KOPT-K1 (cell line): Measurements from ENCODE around the gene CRB1.

Source experiments
- H3K27ac ChIP-seq: fragments of 200-600 bp; sonication (generic); 2 replicates; pipeline ENCODE4 v1.5.1; 2016; ENCODE audit warnings: antibody characterized with exemption, mild to moderate bottlenecking, low read depth, low read length; ENCODE audit not compliant: poor library complexity, severe bottlenecking
- H3K36me3 ChIP-seq: fragments of 200-600 bp; sonication (generic); 2 replicates; pipeline ENCODE4 v1.5.1; 2017; ENCODE audit warnings: antibody characterized with exemption, mild to moderate bottlenecking, low read length, moderate library complexity; ENCODE audit not compliant: insufficient read depth
- H3K9me3 ChIP-seq: fragments of 200-600 bp; sonication (generic); 2 replicates; pipeline ENCODE4 v1.5.1; 2017; ENCODE audit warnings: antibody characterized with exemption, low read length, mild to moderate bottlenecking; ENCODE audit not compliant: insufficient read depth, poor library complexity, severe bottlenecking

The CRB1 gene

GRCh38 chr1:197277166-197277565 is 9.1 kb downstream of the CRB1 start:
- Histone ChIP-seq H3K27ac (no peak overlapping the region), H3K9me3 (no peaks in the 10 kb centered on the region), H3K36me3 (no peaks in the 10 kb centered on the region)

- Histone ChIP-seq H3K9me3 (no peaks in the 10 kb centered on the region), H3K36me3 (no peaks in the 10 kb centered on the region), H3K27ac (no peak overlapping the region)
These were observed 16.3 kb downstream of the CRB1 start for GRCh38 chr1:197284325-197284724.

- Histone ChIP-seq H3K9me3 (no peaks in the 10 kb centered on the region), H3K36me3 (no peaks in the 10 kb centered on the region), H3K27ac (no peak overlapping the region)
These were observed 16.9 kb downstream of the CRB1 start for GRCh38 chr1:197284966-197285365.

GRCh38 chr1:197285526-197286205 is 17.6 kb downstream of the CRB1 start:
- no peaks in the 10 kb centered on the region for H3K36me3 ChIP-seq
- H3K9me3 ChIP-seq: no peaks in the 10 kb centered on the region
- H3K27ac ChIP-seq: no peak overlapping the region

- no peaks in the 10 kb centered on the region for H3K9me3 ChIP-seq
- peak overlapping the region; percentile 47 for H3K27ac ChIP-seq
- no peaks in the 10 kb centered on the region for H3K36me3 ChIP-seq
These were observed 18.6 kb downstream of the CRB1 start for GRCh38 chr1:197286634-197287033.

GRCh38 chr1:197287863-197288262 is 19.8 kb downstream of the CRB1 start:
- Histone ChIP-seq H3K36me3 (no peaks in the 10 kb centered on the region), H3K9me3 (no peaks in the 10 kb centered on the region), H3K27ac (peak overlapping the region; percentile 47)

GRCh38 chr1:197302775-197303174 is 34.7 kb downstream of the CRB1 start:
- H3K27ac ChIP-seq: no peak overlapping the region
- no peaks in the 10 kb centered on the region for H3K9me3 ChIP-seq
- H3K36me3 ChIP-seq: no peaks in the 10 kb centered on the region

- Histone ChIP-seq H3K36me3 (no peaks in the 10 kb centered on the region), H3K27ac (no peak overlapping the region), H3K9me3 (no peaks in the 10 kb centered on the region)
These were observed 35.4 kb downstream of the CRB1 start for GRCh38 chr1:197303463-197303862.

- H3K36me3 ChIP-seq: no peaks in the 10 kb centered on the region
- H3K27ac ChIP-seq: no peak overlapping the region
- no peaks in the 10 kb centered on the region for H3K9me3 ChIP-seq
These were observed 36.7 kb downstream of the CRB1 start for GRCh38 chr1:197304638-197305200.

- Histone ChIP-seq H3K36me3 (no peaks in the 10 kb centered on the region), H3K9me3 (no peaks in the 10 kb centered on the region), H3K27ac (no peak overlapping the region)
These were observed 37.9 kb downstream of the CRB1 start for GRCh38 chr1:197305925-197306324.

GRCh38 chr1:197306381-197307062 is 38.5 kb downstream of the CRB1 start:
- Histone ChIP-seq H3K27ac (no peak overlapping the region), H3K9me3 (no peaks in the 10 kb centered on the region), H3K36me3 (no peaks in the 10 kb centered on the region)

GRCh38 chr1:197307136-197307535 is 39.1 kb downstream of the CRB1 start:
- Histone ChIP-seq H3K36me3 (no peaks in the 10 kb centered on the region), H3K9me3 (no peaks in the 10 kb centered on the region), H3K27ac (no peak overlapping the region)

GRCh38 chr1:197307551-197307950 is 39.5 kb downstream of the CRB1 start:
- H3K27ac ChIP-seq: no peak overlapping the region
- H3K9me3 ChIP-seq: no peaks in the 10 kb centered on the region
- no peaks in the 10 kb centered on the region for H3K36me3 ChIP-seq

- Histone ChIP-seq H3K9me3 (no peaks in the 10 kb centered on the region), H3K27ac (no peak overlapping the region), H3K36me3 (no peaks in the 10 kb centered on the region)
These were observed 43.0 kb downstream of the CRB1 start for GRCh38 chr1:197311081-197311480.

GRCh38 chr1:197312163-197312562 is 44.1 kb downstream of the CRB1 start:
- no peaks in the 10 kb centered on the region for H3K9me3 ChIP-seq
- no peak overlapping the region for H3K27ac ChIP-seq
- H3K36me3 ChIP-seq: no peaks in the 10 kb centered on the region

GRCh38 chr1:197313713-197314112 is 45.7 kb downstream of the CRB1 start:
- no peaks in the 10 kb centered on the region for H3K36me3 ChIP-seq
- H3K9me3 ChIP-seq: no peaks in the 10 kb centered on the region
- no peak overlapping the region for H3K27ac ChIP-seq
